Heart left ventricle (tissue), 16 donors: ENCODE measurements around the gene LFNG. TPM values are rescaled to one million over a fixed set of nuclear protein-coding genes. Genes with fewer than 3 reads are reported as not detected.

ENCODE experiments used
- ATAC-seq, 4 donors: fragments of 200-7000 bp; cut with Tn5 transposase; one replicate each; pipeline ENCODE4 v1.9.1; 2020 to 2022; ENCODE audit warnings: moderate library complexity in 4 of 4, mild to moderate bottlenecking in 3 of 4, moderate number of reproducible peaks in 1 of 4
- DNase-seq, 5 donors: peaks; one replicate each; pipeline ENCODE4 v3.0.0-alpha.2; 2020
- H3K27ac ChIP-seq, 12 donors: fragments of 200-600 bp; sonication (generic) in 4 of 12; one replicate each; pipeline versions ENCODE4 v1.5.0 to v1.8.0; 2016 to 2022; ENCODE audit warnings: mild to moderate bottlenecking in 2 of 12
- H3K27me3 ChIP-seq, 9 donors: fragments of 200-600 bp; sonication (generic) in 2 of 9; one replicate each; pipeline versions ENCODE4 v1.5.1 to v1.8.0; 2016 to 2022; ENCODE audit warnings: mild to moderate bottlenecking in 3 of 9
- H3K36me3 ChIP-seq, 9 donors: fragments of 200-600 bp; sonication (generic) in 2 of 9; one replicate each; pipeline versions ENCODE4 v1.5.0 to v1.8.0; 2018 to 2022; ENCODE audit warnings: mild to moderate bottlenecking in 2 of 9
- H3K4me1 ChIP-seq, 12 donors: fragments of 200-600 bp; sonication (generic) in 4 of 12; one replicate each; pipeline versions ENCODE4 v1.5.0 to v1.8.0; 2016 to 2022; ENCODE audit warnings: mild to moderate bottlenecking in 3 of 12
- H3K4me3 ChIP-seq, 12 donors: fragments of 200-600 bp; sonication (generic) in 4 of 12; one replicate each; pipeline versions ENCODE4 v1.5.0 to v1.8.0; 2017 to 2022; ENCODE audit warnings: mild to moderate bottlenecking in 9 of 12, moderate library complexity in 4 of 12
- H3K9me3 ChIP-seq, 12 donors: fragments of 200-600 bp; sonication (generic) in 4 of 12; one replicate each; pipeline versions ENCODE4 v1.5.0 to v1.8.0; 2016 to 2022; ENCODE audit warnings: mild to moderate bottlenecking in 1 of 12
- CTCF ChIP-seq, 12 donors: fragments of 200-600 bp; sonication (generic) in 4 of 12; IDR thresholded peaks; one replicate each; pipeline versions ENCODE4 v1.5.0 to v1.8.0; 2018 to 2022; ENCODE audit warnings: antibody characterized with exemption in 12 of 12, mild to moderate bottlenecking in 5 of 12
- POLR2A ChIP-seq, 2 donors: fragments of 450-650 bp; IDR thresholded peaks; one replicate each; pipeline ENCODE4 v1.6.1; 2017; ENCODE audit warnings: antibody characterized with exemption in 2 of 2, mild to moderate bottlenecking in 2 of 2, moderate library complexity in 2 of 2
- WGBS, 4 donors: extraction: QIAGEN DNeasy Blood & Tissue Kit in 2 of 4; methylation state at CpG; one replicate each; pipeline versions ENCODE4 v1.1.5 to v1.1.7; 2013 to 2018; 5-methylcytosine and 5-hydroxymethylcytosine counted together
- intact Hi-C, 10 donors: fragments of 100-400 bp; cut with DNase I; formaldehyde crosslinking; loops; one replicate each; pipeline versions ENCODE4 v1.11.1 to v1.14.2; 2022
- polyA plus RNA-seq, 2 donors: library from polyadenylated mRNA; stranded (reverse); fragments of 200-250 nt; gene quantifications; one replicate each; pipeline ENCODE4 v1.2.3, GENCODE V29; 2013
- total RNA-seq, 9 donors: library from RNA; depleted of rRNA in 2 of 9; stranded (reverse); fragments of >200 nt in 2 of 9; fragmentation: NEBNext Ultra II Directional in 3 of 9; extraction: Animal tissue kit (Norgen Biotek cat#: 25700) in 3 of 9; gene quantifications; one replicate each; pipeline versions ENCODE4 v1.1.0 to v1.2.4, GENCODE V29; 2016 to 2023
- donor health status: ischemic (EF 13 %, LVEDD 7.1; RV severe dilation, severe dysfunction).
- donor health status: healthy with polysubstance abuse.
- donor health status: DM: no; HTN: yes; CAD: no.
- donor health status: DM: no; HTN: no; CAD: no.
- donor health status: ischemic (EF 25% LVEDD 6.9; RV normal size, moderate dysfunction).
- donor health status: ischemic (EF 25% LVEDD 5.7; RV mildly dilated, moderate dysfunction).
- donor health status: healthy.
- donor health status: DM: yes; HTN: yes; CAD: no.
- donor health status: ischemic (EF 35%, LVEDD 5.7; RV mildly dilated, moderate dysfunction).
- donor health status: nonischemic (EF 11% LVEDD 7.7; RV severe dilation, severe dysfunction).
- donor health status: DM: yes; HTN: yes; CAD: no.
- donor health status: PGD.
- donor health status: ischemic (EF 29% LVEDD 5.4; RV normal size, mild dysfunction).
- donor health status: nonischemic (EF 23%, LVEDD 6.1; RV moderate dilation, normal function).

LFNG gene
- total and polyA plus RNA-seq, 11 donors: 3.1 to 22.8 (median 7.6) TPM

- intact Hi-C loops: loop anchor here in 8 of 10 donors (2.0 to 10.0 kb wide), 6 partner anchors 92 to 118 kb away; partner anchors contain the start of genes AMZ1 (in 1 of the 8) and GRIFIN (in 1 of the 8)
- no peak for DNase-seq
- TF ChIP-seq CTCF (IDR thresholded peaks at IDR 0.05): no peak
- TF ChIP-seq POLR2A (IDR thresholded peaks at IDR 0.05): no peak
- Histone ChIP-seq H3K9me3 (no peaks in the 10 kb centered on the region), H3K27ac (no peak overlapping the region), H3K27me3 (no peaks in the 10 kb centered on the region), H3K4me1 (peaks cover 0 to 19% (median 9%) of the 10 kb centered on the region in 12 donors), H3K36me3 (peaks cover 0 to 6% (median 0%) of the 10 kb centered on the region in 9 donors), H3K4me3 (peak overlapping the region in 2 of 12 donors; percentile 30 to 40)
- WGBS, 4 donors: 87 to 88% (median 88%) methylated on average over 8 of the region's 8 CpGs
- no peak for ATAC-seq
Measured at GRCh38 chr7:2566348-2566889, 46.8 kb downstream of the LFNG start.

- peak overlapping the region in 6 of 12 donors; percentile 2 to 47 (median 35) for H3K4me3 ChIP-seq
- ATAC-seq (peak; percentile 75 to 83 (median 82)), DNase-seq (peak in 2 of 5 donors; percentile 32 to 52)
- H3K9me3 ChIP-seq: no peaks in the 10 kb centered on the region
- peaks cover 0 to 12% (median 6%) of the 10 kb centered on the region in 9 donors for H3K36me3 ChIP-seq
- WGBS, 4 donors: 52 to 74% (median 60%) methylated on average over 26 to 28 of the region's 28 CpGs
- H3K27ac ChIP-seq: no peak overlapping the region
- TF ChIP-seq POLR2A (IDR thresholded peaks at IDR 0.05) (no peak), CTCF (IDR thresholded peaks at IDR 0.05) (peak in 3 of 12 donors; percentile 4 to 27 (median 13))
- intact Hi-C loops: loop anchor here (1.0 to 10.0 kb wide), 7 partner anchors 92 to 118 kb away; partner anchors contain the start of genes AMZ1 (in 1 of the 10) and GRIFIN (in 1 of the 10)
- no peaks in the 10 kb centered on the region for H3K27me3 ChIP-seq
- peaks cover 0 to 19% (median 9%) of the 10 kb centered on the region in 12 donors for H3K4me1 ChIP-seq
Measured at GRCh38 chr7:2566890-2567678, 47.5 kb downstream of the LFNG start.

- WGBS, 4 donors: 34 to 39% (median 37%) methylated on average over 15 to 16 of the region's 16 CpGs
- Histone ChIP-seq H3K4me3 (peak overlapping the region in 2 of 12 donors; percentile 2 to 40), H3K9me3 (no peaks in the 10 kb centered on the region), H3K27me3 (no peaks in the 10 kb centered on the region), H3K4me1 (peaks cover 0 to 19% (median 9%) of the 10 kb centered on the region in 12 donors), H3K36me3 (peaks cover 0 to 19% (median 12%) of the 10 kb centered on the region in 9 donors), H3K27ac (no peak overlapping the region)
- intact Hi-C loops: loop anchor here (1.0 to 10.0 kb wide), 7 partner anchors 93 to 117 kb away; partner anchors contain the start of genes AMZ1 (in 1 of the 10) and GRIFIN (in 1 of the 10)
- no peak for TF ChIP-seq POLR2A (IDR thresholded peaks at IDR 0.05)
- TF ChIP-seq CTCF (IDR thresholded peaks at IDR 0.05): peak; percentile 46 to 70 (median 60)
- ATAC-seq: peak; percentile 79 to 93 (median 84)
- DNase-seq: peak in 4 of 5 donors; percentile 43 to 72 (median 48)
Measured at GRCh38 chr7:2567679-2568278, 48.2 kb downstream of the LFNG start.
